Gastroesophageal sphincter (tissue), 4 donors: ENCODE results near the gene ARID1A. TPM values are rescaled to one million over a fixed set of nuclear protein-coding genes. Genes with fewer than 3 reads are reported as not detected.

Experiments
- ATAC-seq: fragments of 150-250 bp; one replicate; pipeline ENCODE4 v1.9.1; 2016; ENCODE audit warnings: mild to moderate bottlenecking, moderate library complexity
- H3K27ac ChIP-seq, 4 donors: fragments of 200-600 bp; sonication (generic) in 3 of 4; 1 replicate in 3 of 4; 2 replicates in 1 of 4; pipeline ENCODE4 v1.5.1; 2016 to 2019
- H3K27me3 ChIP-seq: fragments of 200-600 bp; sonication (generic); one replicate; pipeline ENCODE4 v1.5.1; 2019
- H3K36me3 ChIP-seq, 2 donors: fragments of 200-600 bp; sonication (generic); one replicate each; pipeline ENCODE4 v1.5.1; 2019; ENCODE audit warnings: control low read depth in 1 of 2
- H3K4me1 ChIP-seq, 3 donors: fragments of 200-600 bp; sonication (generic); 1 replicate in 2 of 3; 2 replicates in 1 of 3; pipeline ENCODE4 v1.5.1; 2016 to 2019; ENCODE audit warnings: control low read depth in 2 of 3
- H3K4me3 ChIP-seq, 2 donors: fragments of 200-600 bp; sonication (generic); one replicate each; pipeline ENCODE4 v1.5.1; 2019; ENCODE audit warnings: mild to moderate bottlenecking in 1 of 2, moderate library complexity in 1 of 2
- H3K9me3 ChIP-seq, 3 donors: fragments of 200-600 bp; sonication (generic); one replicate each; pipeline ENCODE4 v1.5.1; 2017 to 2019; ENCODE audit warnings: control low read depth in 2 of 3
- EP300 ChIP-seq: sonication (generic); formaldehyde crosslinking; IDR thresholded peaks from one replicate; pipeline ENCODE4 v1.6.1; 2017; ENCODE audit warnings: antibody characterized with exemption, mild to moderate bottlenecking
- POLR2A ChIP-seq, 2 donors: fragments of 450-650 bp; IDR thresholded peaks; one replicate each; pipeline ENCODE4 v1.6.1; 2017; ENCODE audit warnings: antibody characterized with exemption in 2 of 2, mild to moderate bottlenecking in 2 of 2, moderate library complexity in 1 of 2
- POLR2AphosphoS5 ChIP-seq: sonication (generic); formaldehyde crosslinking; IDR thresholded peaks from one replicate; pipeline ENCODE4 v1.6.1; 2017; ENCODE audit warnings: antibody characterized with exemption
- WGBS, 2 donors: methylation state at CpG; one replicate each; pipeline ENCODE4 v1.1.5; 2018; ENCODE audit warnings: low coverage in 1 of 2; 5-methylcytosine and 5-hydroxymethylcytosine counted together
- total RNA-seq, 4 donors: library from RNA; depleted of rRNA; stranded (reverse); fragments of >200 nt; gene quantifications; one replicate each; pipeline ENCODE4 v1.1.0, GENCODE V29; 2016
- TF ChIP-seq, protein P1 (sequence below), 4 experiments: fragments of 200-600 bp in 2 of 4; fragments of 450-650 bp in 2 of 4; sonication (generic) in 1 of 4; IDR thresholded peaks; one replicate each; pipeline ENCODE4 v1.5.1; 2017 to 2019; ENCODE audit warnings: antibody characterized with exemption in 4 of 4, mild to moderate bottlenecking in 2 of 4, moderate library complexity in 2 of 4

The ARID1A gene
- total RNA-seq, 4 donors from 2014 or later, result 28.2 to 64.2 (median 42.6) TPM

DNA sequence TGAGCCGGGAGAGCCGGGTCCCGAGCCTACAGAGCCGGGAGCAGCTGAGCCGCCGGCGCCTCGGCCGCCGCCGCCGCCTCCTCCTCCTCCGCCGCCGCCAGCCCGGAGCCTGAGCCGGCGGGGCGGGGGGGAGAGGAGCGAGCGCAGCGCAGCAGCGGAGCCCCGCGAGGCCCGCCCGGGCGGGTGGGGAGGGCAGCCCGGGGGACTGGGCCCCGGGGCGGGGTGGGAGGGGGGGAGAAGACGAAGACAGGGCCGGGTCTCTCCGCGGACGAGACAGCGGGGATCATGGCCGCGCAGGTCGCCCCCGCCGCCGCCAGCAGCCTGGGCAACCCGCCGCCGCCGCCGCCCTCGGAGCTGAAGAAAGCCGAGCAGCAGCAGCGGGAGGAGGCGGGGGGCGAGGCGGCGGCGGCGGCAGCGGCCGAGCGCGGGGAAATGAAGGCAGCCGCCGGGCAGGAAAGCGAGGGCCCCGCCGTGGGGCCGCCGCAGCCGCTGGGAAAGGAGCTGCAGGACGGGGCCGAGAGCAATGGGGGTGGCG lies 371 bp downstream of the ARID1A start:
- Histone ChIP-seq H3K4me1 (peaks cover 13 to 68% (median 32%) of the 10 kb centered on the region in 3 donors), H3K9me3 (no peaks in the 10 kb centered on the region), H3K27ac (peak overlapping the region; percentile 87 to 99 (median 98)), H3K27me3 (no peaks in the 10 kb centered on the region), H3K36me3 (no peaks in the 10 kb centered on the region), H3K4me3 (peak overlapping the region; percentile 84 to 97)
- ATAC-seq, result peak; percentile 9
- no CpG with 5 or more reads among the region's 72 CpGs for WGBS, 2 donors
- TF ChIP-seq POLR2A (IDR thresholded peaks at IDR 0.05), result peak in 1 of 2 donors; percentile 58
- TF ChIP-seq POLR2AphosphoS5, result no peak

DNA sequence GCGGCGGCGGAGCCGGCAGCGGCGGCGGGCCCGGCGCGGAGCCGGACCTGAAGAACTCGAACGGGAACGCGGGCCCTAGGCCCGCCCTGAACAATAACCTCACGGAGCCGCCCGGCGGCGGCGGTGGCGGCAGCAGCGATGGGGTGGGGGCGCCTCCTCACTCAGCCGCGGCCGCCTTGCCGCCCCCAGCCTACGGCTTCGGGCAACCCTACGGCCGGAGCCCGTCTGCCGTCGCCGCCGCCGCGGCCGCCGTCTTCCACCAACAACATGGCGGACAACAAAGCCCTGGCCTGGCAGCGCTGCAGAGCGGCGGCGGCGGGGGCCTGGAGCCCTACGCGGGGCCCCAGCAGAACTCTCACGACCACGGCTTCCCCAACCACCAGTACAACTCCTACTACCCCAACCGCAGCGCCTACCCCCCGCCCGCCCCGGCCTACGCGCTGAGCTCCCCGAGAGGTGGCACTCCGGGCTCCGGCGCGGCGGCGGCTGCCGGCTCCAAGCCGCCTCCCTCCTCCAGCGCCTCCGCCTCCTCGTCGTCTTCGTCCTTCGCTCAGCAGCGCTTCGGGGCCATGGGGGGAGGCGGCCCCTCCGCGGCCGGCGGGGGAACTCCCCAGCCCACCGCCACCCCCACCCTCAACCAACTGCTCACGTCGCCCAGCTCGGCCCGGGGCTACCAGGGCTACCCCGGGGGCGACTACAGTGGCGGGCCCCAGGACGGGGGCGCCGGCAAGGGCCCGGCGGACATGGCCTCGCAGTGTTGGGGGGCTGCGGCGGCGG lies 1.0 kb downstream of the ARID1A start:
- Histone ChIP-seq H3K27me3 (no peaks in the 10 kb centered on the region), H3K27ac (peak overlapping the region; percentile 87 to 99 (median 98)), H3K36me3 (no peaks in the 10 kb centered on the region), H3K9me3 (no peaks in the 10 kb centered on the region), H3K4me1 (peaks cover 20 to 68% (median 34%) of the 10 kb centered on the region in 3 donors), H3K4me3 (peak overlapping the region; percentile 84 to 97)
- no peak for TF ChIP-seq EP300
- TF ChIP-seq POLR2A (IDR thresholded peaks at IDR 0.05), result peak in 1 of 2 donors; percentile 10
- TF ChIP-seq, protein P1, sequence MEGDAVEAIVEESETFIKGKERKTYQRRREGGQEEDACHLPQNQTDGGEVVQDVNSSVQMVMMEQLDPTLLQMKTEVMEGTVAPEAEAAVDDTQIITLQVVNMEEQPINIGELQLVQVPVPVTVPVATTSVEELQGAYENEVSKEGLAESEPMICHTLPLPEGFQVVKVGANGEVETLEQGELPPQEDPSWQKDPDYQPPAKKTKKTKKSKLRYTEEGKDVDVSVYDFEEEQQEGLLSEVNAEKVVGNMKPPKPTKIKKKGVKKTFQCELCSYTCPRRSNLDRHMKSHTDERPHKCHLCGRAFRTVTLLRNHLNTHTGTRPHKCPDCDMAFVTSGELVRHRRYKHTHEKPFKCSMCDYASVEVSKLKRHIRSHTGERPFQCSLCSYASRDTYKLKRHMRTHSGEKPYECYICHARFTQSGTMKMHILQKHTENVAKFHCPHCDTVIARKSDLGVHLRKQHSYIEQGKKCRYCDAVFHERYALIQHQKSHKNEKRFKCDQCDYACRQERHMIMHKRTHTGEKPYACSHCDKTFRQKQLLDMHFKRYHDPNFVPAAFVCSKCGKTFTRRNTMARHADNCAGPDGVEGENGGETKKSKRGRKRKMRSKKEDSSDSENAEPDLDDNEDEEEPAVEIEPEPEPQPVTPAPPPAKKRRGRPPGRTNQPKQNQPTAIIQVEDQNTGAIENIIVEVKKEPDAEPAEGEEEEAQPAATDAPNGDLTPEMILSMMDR (IDR thresholded peaks at IDR 0.05), result peak in 1 of 4 experiments; percentile 23
- peak; percentile 9 for TF ChIP-seq POLR2AphosphoS5
- 0% methylated on average over 1 of the region's 98 CpGs; no CpG with 5 or more reads in 1 of the 2 donors for WGBS, 2 donors
- no peak for ATAC-seq

DNA sequence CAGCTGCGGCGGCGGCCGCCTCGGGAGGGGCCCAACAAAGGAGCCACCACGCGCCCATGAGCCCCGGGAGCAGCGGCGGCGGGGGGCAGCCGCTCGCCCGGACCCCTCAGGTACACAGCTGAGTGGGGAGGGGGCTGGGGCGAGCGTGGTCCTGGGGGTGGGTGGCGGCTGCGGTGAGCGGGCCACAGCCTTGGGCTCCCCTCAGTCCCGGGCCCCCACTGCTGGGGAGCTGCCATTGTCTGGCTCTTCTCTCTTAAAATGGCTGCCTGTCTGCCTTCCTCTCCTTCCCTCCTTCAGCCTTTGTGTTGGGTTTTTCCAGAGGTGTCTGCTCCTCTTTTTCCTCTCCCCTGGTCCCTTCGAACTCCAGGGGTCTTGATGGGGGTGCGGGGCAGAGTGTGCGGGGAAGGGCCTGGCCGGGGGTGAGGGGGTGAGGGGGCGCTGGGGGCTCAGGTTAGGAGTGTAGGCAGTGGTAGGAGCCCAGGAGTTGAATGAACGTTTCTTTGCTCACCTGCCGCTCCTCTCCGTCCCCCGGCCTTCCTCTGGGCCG lies 1.7 kb downstream of the ARID1A start:
- H3K4me3 ChIP-seq, result peak overlapping the region; percentile 84 to 97
- TF ChIP-seq, protein P1 (IDR thresholded peaks at IDR 0.05), result no peak
- TF ChIP-seq POLR2A (IDR thresholded peaks at IDR 0.05) (no peak), POLR2AphosphoS5 (no peak), EP300 (no peak)
- no peaks in the 10 kb centered on the region for H3K27me3 ChIP-seq
- peak overlapping the region; percentile 87 to 99 (median 98) for H3K27ac ChIP-seq
- no peaks in the 10 kb centered on the region for H3K9me3 ChIP-seq
- peaks cover 27 to 70% (median 39%) of the 10 kb centered on the region in 3 donors for H3K4me1 ChIP-seq
- 0% methylated on average over 3 of the region's 30 CpGs; no CpG with 5 or more reads in 1 of the 2 donors for WGBS, 2 donors
- H3K36me3 ChIP-seq, result no peaks in the 10 kb centered on the region
- ATAC-seq, result no peak

DNA sequence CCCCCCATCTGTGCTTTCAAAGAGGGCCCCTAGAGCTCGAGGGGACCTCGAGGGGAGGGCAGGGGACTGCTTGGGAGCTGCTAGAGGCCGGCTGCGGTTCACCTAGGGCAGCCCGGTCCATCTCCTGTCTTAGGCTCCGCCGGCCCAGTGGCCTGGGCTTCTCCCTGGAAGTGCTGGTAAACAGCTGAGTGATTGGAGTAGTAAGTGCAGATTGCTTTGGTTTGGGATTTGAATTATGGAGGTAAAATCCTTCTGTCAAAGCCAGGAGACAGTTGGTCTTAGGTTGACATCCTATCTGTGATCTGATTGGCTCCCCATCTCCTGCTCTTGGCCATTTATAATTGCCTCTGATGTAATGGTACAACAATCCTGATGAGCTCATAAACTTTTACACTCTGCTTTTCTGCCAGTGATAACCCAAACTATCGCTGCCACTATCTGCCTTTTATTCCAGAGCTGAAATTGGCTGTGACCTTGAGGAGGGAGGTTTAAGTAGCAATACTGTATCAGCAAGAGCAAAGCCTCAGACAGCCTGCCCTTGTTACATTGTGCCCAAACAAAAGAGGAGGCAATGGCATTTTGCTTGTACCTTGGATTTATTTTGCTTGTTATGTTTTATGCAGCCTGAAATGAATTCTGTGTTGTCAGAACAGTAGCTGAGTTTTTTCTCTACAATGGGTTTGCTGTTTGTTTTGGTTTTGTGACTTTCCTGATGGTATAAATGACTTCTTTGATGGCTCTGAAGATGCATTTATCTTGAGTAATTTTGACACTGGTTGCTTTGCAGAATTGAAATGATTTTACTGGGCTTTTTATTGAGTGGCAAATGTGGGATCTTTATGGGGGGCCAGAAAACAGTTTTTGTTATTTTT lies 2.4 kb downstream of the ARID1A start:
- Histone ChIP-seq H3K9me3 (no peaks in the 10 kb centered on the region), H3K27ac (peak overlapping the region; percentile 87 to 99 (median 98)), H3K4me3 (peak overlapping the region; percentile 84 to 97), H3K4me1 (peaks cover 32 to 73% (median 46%) of the 10 kb centered on the region in 3 donors), H3K27me3 (no peaks in the 10 kb centered on the region), H3K36me3 (no peaks in the 10 kb centered on the region)
- WGBS, 2 donors, result 0% methylated on average over 1 of the region's 8 CpGs
- TF ChIP-seq, protein P1 (IDR thresholded peaks at IDR 0.05), result no peak
- TF ChIP-seq POLR2AphosphoS5 (peak; percentile 66), EP300 (no peak), POLR2A (IDR thresholded peaks at IDR 0.05) (no peak)
- peak; percentile 57 for ATAC-seq

DNA sequence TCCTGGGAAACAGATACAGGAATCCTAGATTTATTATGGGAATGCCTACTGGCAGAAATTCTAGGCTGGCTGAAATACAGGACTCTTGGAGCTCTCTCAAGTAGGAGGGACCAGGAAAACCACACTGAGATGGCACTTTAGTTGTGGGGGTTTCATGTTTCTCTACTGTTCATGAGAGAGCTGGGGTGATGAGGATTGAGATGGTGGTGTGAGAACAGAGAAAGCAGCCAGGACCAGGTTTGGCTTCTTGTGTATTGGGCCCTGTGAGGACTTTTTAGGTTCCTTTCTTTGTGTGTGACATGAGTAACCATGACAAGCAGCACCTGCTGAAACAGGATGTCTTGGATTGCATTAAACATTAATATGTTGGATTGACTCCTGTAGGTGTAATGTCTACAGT lies 4.9 kb downstream of the ARID1A start:
- H3K4me3 ChIP-seq, result no peak overlapping the region
- peaks cover 43 to 76% (median 48%) of the 10 kb centered on the region in 3 donors for H3K4me1 ChIP-seq
- H3K27ac ChIP-seq, result peak overlapping the region in 1 of 4 donors; percentile 99
- no peaks in the 10 kb centered on the region for H3K36me3 ChIP-seq
- H3K27me3 ChIP-seq, result no peaks in the 10 kb centered on the region
- no peak for ATAC-seq
- TF ChIP-seq POLR2A (IDR thresholded peaks at IDR 0.05) (no peak), POLR2AphosphoS5 (no peak), EP300 (no peak)
- TF ChIP-seq, protein P1 (IDR thresholded peaks at IDR 0.05), result no peak
- no peaks in the 10 kb centered on the region for H3K9me3 ChIP-seq
